RCC 7860 (cell line): Measurements from ENCODE around the gene ALG12.

Experiments
- DNase-seq: peaks from one replicate; pipeline ENCODE4 v3.0.0-alpha.2; 2015; ENCODE audit warnings: low spot score
- FAIRE-seq: peaks from 2 replicates; lab custom pipeline; 2012; peaks lifted over from hg19 to GRCh38; lab: Jason Lieb, UNC

Gene ALG12

DNA sequence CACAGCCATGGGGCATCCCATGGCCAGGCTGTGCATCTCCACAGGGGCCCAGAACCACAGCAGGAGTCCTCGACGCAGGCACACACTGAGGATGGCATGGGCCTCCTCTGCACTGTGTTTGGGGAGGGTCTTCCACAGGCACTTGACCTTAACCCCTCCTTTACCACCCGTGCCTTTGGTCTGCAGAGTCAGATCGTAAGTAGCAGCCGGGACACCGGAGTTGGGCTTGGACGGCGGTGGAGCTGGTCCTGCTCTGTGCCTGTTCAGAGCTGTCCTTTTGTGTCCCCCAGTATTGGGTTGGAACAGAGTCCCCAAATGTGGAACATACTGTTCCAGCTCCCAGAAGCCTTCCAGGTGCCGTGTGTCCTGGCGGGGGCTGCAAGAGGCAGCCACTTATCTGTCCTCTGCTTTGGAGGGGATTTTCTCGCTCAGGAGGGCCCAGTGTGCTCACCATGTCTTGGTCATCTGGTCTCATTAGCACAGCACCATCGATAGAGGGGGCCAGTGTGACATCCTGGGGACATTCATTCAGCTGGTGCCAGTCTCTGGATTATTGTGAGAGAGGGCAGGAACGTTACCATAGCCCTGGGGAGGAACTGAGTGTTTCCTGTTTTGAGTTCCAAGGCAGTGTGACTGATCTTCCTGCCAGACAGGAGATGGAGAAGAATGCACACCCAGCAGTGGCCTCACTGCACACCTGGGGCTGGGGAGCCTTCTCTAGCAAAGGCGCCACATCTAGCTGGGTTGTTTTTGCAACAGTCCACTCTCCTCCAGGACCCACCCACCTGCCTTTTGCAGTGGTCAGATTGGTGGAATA lies 12.6 kb upstream of the ALG12 start:
- DNase-seq (peak; percentile 81), FAIRE-seq (peak; percentile 38)

DNA sequence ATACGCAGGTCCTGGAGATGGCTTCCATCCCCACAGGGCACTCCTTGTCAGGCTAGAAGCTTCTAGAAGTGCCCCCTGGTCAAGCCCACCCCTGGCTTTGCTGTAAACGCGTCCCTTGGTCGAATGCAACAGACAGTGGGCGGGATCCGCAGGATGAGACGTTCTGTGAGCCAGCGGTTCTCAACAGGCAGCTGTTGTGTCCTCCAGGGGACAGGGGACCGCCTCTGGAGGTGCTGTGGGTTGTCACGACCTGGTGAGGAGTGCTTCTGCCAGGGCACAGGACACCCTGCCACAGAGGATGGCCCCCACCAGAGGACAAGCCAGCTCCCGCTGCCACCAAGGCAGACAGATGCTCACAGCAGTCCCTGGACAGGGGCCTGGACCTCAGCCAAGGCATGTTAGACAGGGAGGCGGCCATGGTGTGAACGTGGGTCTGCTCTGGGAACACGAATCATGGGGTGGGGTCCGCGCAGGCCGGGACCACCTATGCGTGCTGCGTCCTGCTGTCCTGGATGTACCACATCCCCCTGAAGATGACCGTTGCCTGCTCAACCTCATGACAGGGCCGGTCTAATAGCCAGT lies 11.8 kb upstream of the ALG12 start:
- DNase-seq = no peak

DNA sequence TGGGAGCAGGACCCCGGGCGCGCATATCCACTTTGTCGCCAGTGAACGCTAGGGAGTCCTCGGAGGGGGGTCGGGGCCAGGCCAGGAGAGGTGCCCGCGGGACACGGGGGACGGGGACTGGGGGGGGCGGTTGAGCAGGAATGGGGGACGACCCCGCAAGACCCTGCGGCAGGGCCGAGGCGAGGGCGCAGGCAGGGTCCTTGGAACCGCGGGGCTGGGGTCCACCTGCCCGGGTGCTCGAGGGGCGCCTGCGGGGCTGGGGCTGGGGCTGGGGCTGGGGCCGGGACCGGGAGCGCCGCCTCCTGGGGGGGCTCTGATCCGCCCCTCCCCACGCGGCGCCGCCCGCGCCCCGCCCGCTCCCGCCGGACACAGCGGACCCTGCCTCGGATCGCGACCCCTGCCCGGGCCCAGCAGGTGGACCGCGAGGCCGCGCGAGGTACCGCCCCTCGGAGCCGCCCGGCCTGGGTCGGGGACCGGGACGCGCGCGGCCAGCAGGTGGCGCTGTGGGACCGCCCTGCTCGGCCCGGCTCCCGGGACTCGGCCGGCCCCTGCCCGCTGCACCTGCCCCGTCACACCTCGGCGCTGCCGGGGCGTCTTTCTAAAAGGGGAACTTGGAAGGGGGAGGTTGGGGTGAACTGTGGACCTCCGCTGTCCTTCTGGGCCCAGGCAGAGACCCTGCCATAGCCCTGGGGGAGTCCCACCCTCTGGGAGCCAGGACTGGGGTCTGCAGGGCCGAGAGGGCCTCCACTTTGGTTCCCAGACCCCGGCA lies 11.2 kb upstream of the ALG12 start:
- DNase-seq (no peak), FAIRE-seq (no peak)

More for the DNA sequence above, 11.8 kb upstream of the ALG12 start:
- no peak for FAIRE-seq

DNA sequence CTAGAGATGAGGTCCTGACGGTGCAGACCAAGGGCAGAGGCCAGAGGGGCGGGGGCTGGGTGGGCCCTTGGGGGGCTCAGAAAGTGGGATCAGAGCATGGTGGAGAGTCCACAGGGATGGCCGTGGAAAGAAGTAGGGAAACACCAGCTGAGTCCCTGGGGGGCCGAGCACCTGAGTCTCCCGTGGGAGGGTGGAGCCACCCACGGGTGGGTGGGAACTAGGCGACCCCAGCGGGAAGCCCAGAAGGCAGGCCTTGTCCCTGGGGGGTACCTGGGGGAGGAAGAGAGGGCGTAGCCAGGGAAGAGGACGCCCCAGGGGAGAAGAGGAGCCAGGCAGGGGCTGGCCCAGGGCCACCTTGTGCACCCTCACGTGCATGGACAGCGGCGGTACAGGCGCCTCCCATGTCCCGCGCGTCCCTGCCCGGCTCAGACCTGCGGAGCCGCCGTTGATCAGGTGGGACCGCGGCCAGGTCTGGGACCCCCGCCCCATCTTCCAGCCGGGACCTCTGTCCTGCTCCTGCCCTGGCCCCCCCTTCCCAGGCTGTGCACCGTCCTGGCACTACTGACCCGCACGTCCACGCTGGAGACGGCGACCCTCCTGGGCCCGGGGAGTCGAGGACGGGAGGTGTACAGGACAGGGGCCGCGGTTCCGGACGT lies 10.4 kb upstream of the ALG12 start:
- DNase-seq (no peak), FAIRE-seq (no peak)

DNA sequence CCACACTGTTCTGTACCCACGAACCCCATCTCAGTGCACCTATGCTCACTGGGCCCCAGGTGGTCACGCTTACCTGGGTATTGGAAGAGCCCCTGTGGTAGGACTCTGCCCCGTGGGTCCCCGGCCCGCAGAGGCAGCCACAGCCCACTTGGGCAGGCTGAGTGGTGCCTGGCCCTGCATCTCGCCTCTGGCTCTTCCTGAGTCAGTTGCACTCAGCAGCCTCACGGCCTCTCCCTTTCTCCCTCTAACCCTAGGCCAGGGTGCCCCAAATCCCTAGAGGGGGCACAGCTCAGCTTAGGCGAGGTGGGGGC lies 9.9 kb upstream of the ALG12 start:
- DNase-seq (no peak), FAIRE-seq (no peak)

DNA sequence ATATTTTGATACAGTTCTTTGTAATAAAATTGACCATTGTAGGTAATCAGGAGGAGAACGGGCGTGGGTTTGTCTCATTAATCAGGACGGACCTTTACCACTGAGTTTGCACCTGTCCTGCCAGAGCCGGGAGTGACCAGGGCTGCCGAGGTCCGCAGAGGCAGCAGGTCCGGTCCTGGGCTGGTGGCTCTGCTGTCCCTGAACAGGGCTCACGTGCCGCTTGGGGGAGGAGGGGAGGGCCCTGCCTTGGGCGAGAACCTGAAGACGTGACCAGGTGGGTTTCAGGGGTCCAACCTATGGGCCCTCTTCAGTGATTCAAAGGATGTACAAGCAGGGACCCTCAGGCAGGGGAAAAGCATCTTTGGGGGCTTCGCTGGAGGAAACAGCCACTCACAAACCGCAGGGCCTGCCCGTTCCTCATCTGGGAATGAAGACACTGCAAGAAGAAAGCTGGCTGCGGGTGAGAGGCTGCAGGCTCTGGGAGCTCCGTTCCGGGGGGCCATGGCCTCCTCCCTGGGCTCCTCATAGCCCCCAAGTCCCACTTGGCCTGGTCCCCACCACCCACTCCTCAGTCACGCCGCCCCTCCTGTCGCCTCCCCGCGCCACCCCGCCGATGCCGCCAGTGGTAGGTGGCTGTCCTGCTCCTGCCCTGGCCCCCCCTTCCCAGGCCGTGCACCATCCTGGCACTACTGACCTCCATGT lies 9.4 kb upstream of the ALG12 start:
- no peak for FAIRE-seq
- no peak for DNase-seq

DNA sequence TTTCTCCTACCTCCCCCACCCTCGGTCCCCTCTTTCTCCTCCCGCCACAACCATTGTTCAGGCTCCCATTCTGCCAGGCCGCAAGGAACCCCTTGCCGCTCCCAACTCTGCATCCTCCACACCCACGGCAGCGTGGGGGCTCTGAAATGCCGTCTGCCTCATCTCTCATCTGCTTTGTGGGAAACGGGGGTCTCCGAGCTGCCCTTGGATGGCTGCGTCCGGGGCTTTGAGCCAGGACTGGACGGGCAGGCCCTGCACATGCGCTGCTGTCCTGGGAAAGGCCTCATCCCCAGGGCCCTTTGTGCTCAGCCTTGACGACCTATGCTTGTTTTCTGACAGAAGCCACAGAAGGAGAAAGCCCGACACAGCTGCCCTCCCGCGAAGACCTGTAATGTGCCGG lies 8.7 kb upstream of the ALG12 start:
- no peak for FAIRE-seq
- no peak for DNase-seq

DNA sequence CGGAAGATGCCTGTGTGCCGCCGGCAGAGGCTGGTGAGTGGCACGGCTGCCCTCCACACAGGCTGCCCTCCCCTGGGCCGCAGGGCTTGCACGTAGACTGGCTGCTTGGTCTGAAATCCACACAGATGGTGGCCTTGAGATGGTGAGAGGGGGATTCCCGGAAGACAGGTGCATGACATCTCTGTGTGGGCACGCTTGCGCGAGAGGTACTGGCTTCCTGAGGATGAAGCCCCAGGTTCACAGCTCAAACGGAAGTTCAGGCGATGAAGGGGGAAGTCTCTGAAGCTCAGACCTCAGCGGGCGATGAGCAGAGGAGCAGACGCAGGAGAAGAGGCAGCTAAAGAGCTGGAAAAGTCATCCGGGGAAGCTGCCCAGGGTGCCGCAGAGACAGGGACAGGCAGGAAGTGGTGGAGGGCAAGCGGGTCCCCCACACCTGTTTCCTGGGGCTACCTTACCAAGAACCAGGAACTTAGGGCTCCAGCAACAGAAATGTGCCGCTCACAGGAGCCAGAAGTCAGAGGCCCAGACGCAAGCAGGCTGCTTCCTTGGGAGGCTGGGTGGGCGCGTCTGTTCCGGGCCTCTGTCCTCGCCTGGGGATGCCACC lies 7.4 kb upstream of the ALG12 start:
- no peak for FAIRE-seq
- no peak for DNase-seq

DNA sequence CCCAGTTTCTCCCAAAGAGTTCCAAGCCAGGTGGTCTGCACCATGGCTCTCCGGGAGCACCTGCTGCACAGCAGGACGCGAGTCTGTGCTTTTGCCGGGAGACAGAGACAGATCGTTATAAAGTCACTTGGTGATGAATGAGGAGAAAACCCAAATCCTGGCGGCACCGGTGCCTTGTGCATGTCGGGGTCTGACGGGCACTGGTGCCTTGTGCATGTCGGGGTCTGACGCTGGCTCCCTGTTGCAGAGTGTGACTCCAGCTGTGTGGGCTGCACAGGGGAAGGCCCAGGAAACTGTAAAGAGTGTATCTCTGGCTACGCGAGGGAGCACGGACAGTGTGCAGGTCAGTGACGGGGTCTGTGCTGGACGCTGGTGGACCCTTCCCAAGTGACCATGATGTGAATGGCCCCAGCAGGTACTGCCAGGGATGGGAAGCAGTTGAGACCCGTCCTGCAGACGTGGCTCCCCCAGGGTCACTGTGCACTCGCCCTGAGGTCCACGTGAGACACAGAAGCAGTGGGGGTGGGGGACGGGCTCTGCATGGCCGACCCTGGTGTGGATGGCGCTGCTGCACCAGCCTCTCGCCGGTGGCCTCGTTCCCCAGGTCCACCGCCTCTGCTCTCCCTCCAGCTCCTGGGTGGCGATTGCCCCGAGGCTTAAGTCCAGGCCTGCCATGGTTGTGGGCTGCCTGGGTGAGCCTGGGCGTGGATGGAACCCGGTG lies 6.0 kb upstream of the ALG12 start:
- FAIRE-seq (no peak), DNase-seq (no peak)

DNA sequence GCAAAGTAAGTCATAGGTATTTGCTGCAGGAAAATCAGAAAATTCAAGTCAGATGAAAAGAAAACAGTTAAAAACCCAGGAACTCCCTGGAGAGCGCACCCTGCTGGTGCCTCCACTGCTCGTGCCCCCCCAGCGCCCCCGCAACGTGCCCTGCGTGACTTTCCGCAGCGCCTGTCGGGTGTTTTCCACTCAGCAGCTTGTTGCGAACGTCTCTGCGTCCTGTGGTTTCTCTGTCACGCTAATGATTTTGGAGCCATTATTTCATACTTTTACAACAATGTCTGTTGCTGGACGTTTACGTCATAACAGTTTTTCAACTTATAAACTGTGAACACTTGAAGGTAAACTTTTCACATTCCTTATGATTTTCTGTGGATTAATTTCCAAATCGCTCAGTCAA lies 5.2 kb upstream of the ALG12 start:
- FAIRE-seq (no peak), DNase-seq (no peak)

DNA sequence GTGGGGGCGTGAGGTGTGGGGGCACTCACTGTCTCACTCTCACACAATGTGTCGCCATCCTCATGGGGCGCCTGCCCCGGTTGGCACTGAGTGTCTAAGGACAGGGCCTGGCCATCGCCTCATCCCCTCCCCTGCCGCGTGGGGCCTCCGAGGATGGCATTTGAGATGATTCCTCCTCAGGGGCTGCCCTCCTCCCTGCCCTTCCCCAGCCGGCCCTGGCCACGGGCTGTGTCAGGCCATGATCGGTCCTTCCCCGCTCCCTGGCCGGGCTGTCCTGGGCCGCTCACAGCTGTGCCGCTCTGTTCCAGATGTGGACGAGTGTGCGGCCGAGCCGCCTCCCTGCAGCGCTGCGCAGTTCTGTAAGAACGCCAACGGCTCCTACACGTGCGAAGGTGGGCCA lies 4.7 kb upstream of the ALG12 start:
- no peak for FAIRE-seq

DNA sequence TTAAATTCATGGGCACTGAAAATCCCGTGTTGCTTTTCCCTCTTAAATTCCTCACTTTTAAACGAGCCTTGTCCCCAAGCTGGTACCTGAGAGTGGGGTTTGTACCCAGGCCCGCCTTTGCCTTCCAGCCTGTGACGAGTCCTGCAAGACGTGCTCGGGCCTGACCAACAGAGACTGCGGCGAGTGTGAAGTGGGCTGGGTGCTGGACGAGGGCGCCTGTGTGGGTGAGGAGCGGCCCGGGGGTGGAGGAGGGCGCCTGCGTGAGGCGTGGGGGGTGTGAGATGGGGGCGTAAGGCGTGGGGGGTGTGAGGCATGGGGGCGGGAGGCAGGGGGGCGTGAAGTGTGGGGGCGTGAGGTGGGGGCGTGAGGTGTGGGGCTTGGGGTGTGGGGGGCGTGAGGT lies 4.2 kb upstream of the ALG12 start:
- FAIRE-seq = no peak
- DNase-seq = no peak

More for the DNA sequence above, 4.7 kb upstream of the ALG12 start:
- DNase-seq = no peak

DNA sequence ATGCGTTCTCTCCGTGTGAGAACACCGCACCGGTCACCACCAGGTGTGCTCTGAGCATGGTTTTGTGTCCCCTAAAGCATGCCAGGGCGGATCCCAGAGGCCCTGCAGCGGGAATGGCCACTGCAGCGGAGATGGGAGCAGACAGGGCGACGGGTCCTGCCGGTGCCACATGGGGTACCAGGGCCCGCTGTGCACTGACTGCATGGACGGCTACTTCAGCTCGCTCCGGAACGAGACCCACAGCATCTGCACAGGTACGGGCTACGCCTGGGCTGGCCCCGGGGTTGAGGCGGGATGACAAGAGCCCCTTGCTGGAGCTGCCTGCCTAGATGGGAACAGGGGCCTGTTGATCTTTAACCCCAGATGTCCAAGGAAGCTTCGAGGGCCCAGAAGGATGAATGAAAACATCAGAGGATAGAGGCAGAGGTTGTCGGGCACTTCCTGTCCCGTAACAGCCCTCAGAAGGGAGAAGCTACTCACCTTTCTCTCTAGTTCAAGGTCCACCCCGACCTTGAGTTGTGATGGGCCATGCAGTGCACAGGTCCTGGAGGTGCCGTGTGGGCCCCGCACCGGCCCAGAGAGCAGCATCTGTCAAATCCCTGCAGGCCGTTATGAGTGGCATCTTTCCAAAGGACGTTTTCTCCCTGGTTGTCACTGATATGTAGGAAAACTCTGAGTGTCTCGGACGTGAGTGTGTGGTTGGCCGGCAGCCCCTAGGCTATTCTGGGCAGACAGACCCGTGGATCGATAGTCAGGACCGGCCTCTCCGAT lies 3.5 kb upstream of the ALG12 start:
- FAIRE-seq (no peak), DNase-seq (no peak)

DNA sequence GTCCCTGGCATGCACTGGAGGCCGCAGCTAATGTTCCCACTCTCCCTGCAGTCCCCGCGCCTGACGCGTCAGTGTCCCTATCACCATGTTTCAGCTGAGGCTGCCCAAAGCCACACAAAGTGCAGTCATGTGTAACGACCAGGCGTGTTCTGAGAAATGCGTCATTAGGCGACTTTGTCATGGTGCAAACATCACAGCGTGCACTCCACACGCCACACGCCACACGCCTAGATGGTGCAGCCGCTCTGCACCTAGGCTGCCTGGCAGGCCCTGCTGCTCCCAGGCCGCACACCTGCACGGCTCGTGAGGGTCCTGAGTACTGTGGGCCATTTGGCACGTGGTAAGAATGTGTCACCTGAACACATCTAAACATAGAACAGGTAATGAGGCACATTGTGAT lies 2.6 kb upstream of the ALG12 start:
- DNase-seq (no peak), FAIRE-seq (no peak)

DNA sequence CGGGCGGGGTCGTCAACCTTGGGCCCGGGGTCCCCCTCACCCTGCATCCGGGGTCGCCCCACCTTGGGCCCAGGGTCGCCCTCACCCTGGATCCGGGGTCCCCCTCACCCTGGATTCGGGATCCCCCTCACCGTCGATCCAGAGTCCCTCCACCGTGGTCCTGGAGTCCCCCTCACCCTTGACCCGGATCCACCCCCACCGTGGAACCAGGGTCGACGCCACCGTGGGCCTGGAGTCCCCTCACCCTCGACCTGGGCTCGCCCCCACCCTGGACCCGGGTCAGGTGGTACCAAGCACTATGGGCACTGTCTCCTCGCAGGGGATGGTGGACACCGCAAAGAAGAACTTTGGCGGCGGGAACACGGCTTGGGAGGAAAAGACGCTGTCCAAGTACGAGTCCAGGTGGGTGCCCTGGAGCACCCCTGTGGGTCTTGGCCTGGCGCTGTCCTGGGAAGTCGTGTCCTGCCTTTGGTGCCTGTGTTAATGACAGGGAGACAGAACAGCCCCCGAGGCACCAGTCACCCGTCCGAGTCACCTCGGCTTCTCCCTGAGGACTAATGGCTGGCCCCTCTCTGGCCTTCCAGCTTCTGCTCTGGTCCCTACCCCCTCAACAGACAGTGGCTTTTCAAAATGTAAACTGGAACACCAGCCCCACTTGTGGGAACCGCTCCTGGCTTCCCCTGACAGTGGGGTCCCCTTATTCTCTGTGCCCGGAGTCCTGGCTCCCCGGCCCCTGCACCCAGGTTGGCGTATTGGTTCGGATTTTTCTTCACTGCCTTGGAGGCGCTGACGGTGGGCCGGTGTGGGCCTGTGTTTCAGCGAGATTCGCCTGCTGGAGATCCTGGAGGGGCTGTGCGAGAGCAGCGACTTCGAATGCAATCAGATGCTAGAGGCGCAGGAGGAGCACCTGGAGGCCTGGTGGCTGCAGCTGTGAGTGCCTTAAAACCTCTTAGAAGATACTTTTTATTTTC lies 958 bp upstream of the ALG12 start:
- FAIRE-seq (no peak), DNase-seq (no peak)

DNA sequence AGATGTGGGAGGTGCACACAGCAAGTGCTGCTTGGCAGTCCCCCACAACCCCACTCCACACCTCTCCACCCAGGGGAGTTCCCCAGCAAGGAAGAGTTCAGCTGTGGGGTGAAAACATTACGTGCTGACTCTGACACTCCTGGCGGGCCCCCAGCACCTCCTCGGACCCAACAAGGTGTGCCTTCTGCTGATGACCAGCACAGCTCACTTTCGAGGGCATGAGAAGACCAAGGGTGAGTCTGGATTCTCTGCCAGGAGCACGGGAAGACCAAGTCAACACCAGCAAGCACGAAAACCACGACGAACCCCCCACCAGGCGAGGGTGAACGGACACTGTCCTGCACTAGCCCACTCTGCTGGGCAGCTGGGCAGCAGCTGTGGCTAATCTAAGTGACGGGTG lies 1.4 kb downstream of the ALG12 start:
- DNase-seq (no peak), FAIRE-seq (no peak)

DNA sequence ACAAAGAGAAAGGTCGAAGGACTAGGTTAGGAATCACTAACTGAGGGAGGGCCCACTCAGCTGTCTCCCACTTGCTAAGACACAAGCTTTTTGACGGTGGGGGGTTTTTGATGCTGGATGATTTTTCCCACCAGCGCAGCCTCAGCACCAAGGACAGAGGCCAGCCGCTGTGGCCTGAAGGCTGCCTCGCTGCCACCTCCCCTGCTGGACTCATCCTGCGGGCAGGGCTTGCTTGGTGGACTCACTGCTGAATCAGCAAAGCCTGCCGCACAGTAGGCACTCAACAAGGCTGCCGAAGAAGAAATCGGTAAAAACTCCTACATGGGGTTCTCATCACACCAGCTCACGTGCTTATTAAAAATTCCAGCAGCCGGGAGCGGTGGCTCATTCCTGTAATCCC lies 2.6 kb downstream of the ALG12 start:
- FAIRE-seq (no peak), DNase-seq (no peak)

DNA sequence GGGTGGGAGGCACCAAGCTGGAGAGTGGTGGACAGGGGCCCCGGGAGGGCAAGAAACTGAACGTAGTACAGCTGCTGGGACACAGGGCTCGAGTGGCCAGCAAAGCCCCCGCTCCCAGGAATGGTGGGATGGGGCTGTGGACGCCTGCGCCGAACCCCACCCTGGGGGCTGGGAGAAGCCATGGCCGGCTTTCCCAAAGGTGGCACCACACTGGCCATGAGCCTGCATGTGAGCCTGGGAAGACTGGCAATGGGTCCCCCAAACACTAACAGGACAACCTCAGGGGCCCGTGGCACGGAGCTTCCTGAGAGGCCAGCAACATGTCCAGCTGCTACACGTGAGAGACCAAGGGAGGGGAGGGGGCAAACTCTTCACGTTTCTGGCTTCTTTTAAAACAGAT lies 4.0 kb downstream of the ALG12 start:
- FAIRE-seq (no peak), DNase-seq (no peak)
